HepG2 (cell line): Measurements from ENCODE around the gene ENPP7. TPM values are rescaled to one million over a fixed set of nuclear protein-coding genes. Genes with fewer than 3 reads are reported as not detected.

Experiments used
- ARID3A ChIP-seq: IDR thresholded peaks from 2 replicates; pipeline ENCODE4 v1.6.1; 2012; ENCODE audit warnings: low read depth, low read length, improper control_type of control experiment
- FOXA3 ChIP-seq: IDR thresholded peaks from 2 replicates; pipeline ENCODE4 v1.6.1; 2016; ENCODE audit warnings: missing genetic modification reagents, missing compliant biosample characterization
- HNRNPK ChIP-seq: fragments of 200-400 bp; formaldehyde crosslinking; IDR thresholded peaks from 2 replicates; pipeline ENCODE4 v1.6.1; 2018; ENCODE audit warnings: low read length, low read depth, moderate library complexity, mild to moderate bottlenecking; ENCODE audit not compliant: poor library complexity, severe bottlenecking
- RARA ChIP-seq: IDR thresholded peaks from 2 replicates; pipeline ENCODE4 v1.6.1; 2016; ENCODE audit warnings: missing genetic modification reagents, missing compliant biosample characterization
- SMAD3 ChIP-seq: sonication (generic); formaldehyde crosslinking; IDR thresholded peaks from 2 replicates; pipeline ENCODE4 v1.4.0; 2020; ENCODE audit warnings: missing genetic modification reagents
- ZMYM2 ChIP-seq: sonication (generic); formaldehyde crosslinking; IDR thresholded peaks from 2 replicates; pipeline ENCODE4 v1.8.0; 2022; ENCODE audit warnings: mild to moderate bottlenecking, missing genetic modification reagents
- ZNF280B ChIP-seq: sonication (generic); formaldehyde crosslinking; IDR thresholded peaks from 2 replicates; pipeline ENCODE4 v1.5.0; 2020; ENCODE audit warnings: missing genetic modification reagents, mild to moderate bottlenecking, borderline replicate concordance
- ZNF343 ChIP-seq: sonication (generic); formaldehyde crosslinking; IDR thresholded peaks from 2 replicates; pipeline ENCODE4 v1.4.0; 2020; ENCODE audit warnings: mild to moderate bottlenecking, missing genetic modification reagents
- polyA plus RNA-seq, 8 experiments: library from polyadenylated mRNA; depleted of rRNA in 3 of 8; stranded (reverse) in 7 of 8; unstranded in 1 of 8; fragments of >200 nt; fragmentation: Illumina TruSeq in 4 of 8; extraction: Trizol in 4 of 8; gene quantifications; 2 replicates each; pipeline versions ENCODE4 v1.2.1 to v1.2.3, GENCODE V29; 2011 to 2016; ENCODE audit warnings: low read depth in 4 of 8, missing spikeins in 1 of 8, mixed read lengths in 1 of 8; ENCODE audit not compliant: insufficient read depth in 1 of 8
- total RNA-seq, 5 experiments: library from RNA; depleted of rRNA; stranded (reverse); fragments of >200 nt; fragmentation: Illumina TruSeq; extraction: Trizol; gene quantifications; 2 replicates each; pipeline ENCODE4 v1.2.3, GENCODE V29; 2016; ENCODE audit warnings: low read depth in 1 of 5
- TF ChIP-seq, protein P1 (sequence below): sonication (generic); formaldehyde crosslinking; IDR thresholded peaks from 2 replicates; pipeline ENCODE4 v1.8.1; 2023; ENCODE audit warnings: mild to moderate bottlenecking, missing genetic modification reagents, borderline replicate concordance
- TF ChIP-seq, protein P2 (sequence below): sonication (generic); formaldehyde crosslinking; IDR thresholded peaks from 2 replicates; pipeline ENCODE4 v1.4.0; 2020; ENCODE audit warnings: missing genetic modification reagents, borderline replicate concordance
- TF ChIP-seq, protein P3 (sequence below): sonication (generic); formaldehyde crosslinking; IDR thresholded peaks from 2 replicates; pipeline ENCODE4 v1.5.0; 2020; ENCODE audit warnings: mild to moderate bottlenecking, missing genetic modification reagents, borderline replicate concordance

The ENPP7 gene
- total and polyA plus RNA-seq, 2 of the 13 experiments (the other 11 are each of a cell fraction or from before 2014, with no cell fraction given): 1.1 to 2.2 TPM

GRCh38 chr17:79776376-79777119 is 45.8 kb downstream of the ENPP7 start (continued):
- no peak for TF ChIP-seq ARID3A
- TF ChIP-seq RARA (CRISPR knock-in tag): peak; percentile 80
- TF ChIP-seq ZNF343 (CRISPR knock-in tag): no peak
- TF ChIP-seq ZMYM2: 0 out of 2 replicates have a peak, but pooled peaks have one; percentile 20
- TF ChIP-seq, protein P1, sequence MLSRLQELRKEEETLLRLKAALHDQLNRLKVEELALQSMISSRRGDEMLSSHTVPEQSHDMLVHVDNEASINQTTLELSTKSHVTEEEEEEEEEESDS (CRISPR knock-in tag): no peak
- TF ChIP-seq FOXA3 (CRISPR knock-in tag): peak; percentile 92
- TF ChIP-seq, protein P2, sequence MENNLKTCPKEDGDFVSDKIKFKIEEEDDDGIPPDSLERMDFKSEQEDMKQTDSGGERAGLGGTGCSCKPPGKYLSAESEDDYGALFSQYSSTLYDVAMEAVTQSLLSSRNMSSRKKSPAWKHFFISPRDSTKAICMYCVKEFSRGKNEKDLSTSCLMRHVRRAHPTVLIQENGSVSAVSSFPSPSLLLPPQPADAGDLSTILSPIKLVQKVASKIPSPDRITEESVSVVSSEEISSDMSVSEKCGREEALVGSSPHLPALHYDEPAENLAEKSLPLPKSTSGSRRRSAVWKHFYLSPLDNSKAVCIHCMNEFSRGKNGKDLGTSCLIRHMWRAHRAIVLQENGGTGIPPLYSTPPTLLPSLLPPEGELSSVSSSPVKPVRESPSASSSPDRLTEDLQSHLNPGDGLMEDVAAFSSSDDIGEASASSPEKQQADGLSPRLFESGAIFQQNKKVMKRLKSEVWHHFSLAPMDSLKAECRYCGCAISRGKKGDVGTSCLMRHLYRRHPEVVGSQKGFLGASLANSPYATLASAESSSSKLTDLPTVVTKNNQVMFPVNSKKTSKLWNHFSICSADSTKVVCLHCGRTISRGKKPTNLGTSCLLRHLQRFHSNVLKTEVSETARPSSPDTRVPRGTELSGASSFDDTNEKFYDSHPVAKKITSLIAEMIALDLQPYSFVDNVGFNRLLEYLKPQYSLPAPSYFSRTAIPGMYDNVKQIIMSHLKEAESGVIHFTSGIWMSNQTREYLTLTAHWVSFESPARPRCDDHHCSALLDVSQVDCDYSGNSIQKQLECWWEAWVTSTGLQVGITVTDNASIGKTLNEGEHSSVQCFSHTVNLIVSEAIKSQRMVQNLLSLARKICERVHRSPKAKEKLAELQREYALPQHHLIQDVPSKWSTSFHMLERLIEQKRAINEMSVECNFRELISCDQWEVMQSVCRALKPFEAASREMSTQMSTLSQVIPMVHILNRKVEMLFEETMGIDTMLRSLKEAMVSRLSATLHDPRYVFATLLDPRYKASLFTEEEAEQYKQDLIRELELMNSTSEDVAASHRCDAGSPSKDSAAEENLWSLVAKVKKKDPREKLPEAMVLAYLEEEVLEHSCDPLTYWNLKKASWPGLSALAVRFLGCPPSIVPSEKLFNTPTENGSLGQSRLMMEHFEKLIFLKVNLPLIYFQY (CRISPR knock-in tag): 0 out of 2 replicates have a peak, but pooled peaks have one; percentile 18
- no peak for TF ChIP-seq HNRNPK
- TF ChIP-seq SMAD3 (CRISPR knock-in tag): 0 out of 2 replicates have a peak, but pooled peaks have one; percentile 39
- TF ChIP-seq, protein P3, sequence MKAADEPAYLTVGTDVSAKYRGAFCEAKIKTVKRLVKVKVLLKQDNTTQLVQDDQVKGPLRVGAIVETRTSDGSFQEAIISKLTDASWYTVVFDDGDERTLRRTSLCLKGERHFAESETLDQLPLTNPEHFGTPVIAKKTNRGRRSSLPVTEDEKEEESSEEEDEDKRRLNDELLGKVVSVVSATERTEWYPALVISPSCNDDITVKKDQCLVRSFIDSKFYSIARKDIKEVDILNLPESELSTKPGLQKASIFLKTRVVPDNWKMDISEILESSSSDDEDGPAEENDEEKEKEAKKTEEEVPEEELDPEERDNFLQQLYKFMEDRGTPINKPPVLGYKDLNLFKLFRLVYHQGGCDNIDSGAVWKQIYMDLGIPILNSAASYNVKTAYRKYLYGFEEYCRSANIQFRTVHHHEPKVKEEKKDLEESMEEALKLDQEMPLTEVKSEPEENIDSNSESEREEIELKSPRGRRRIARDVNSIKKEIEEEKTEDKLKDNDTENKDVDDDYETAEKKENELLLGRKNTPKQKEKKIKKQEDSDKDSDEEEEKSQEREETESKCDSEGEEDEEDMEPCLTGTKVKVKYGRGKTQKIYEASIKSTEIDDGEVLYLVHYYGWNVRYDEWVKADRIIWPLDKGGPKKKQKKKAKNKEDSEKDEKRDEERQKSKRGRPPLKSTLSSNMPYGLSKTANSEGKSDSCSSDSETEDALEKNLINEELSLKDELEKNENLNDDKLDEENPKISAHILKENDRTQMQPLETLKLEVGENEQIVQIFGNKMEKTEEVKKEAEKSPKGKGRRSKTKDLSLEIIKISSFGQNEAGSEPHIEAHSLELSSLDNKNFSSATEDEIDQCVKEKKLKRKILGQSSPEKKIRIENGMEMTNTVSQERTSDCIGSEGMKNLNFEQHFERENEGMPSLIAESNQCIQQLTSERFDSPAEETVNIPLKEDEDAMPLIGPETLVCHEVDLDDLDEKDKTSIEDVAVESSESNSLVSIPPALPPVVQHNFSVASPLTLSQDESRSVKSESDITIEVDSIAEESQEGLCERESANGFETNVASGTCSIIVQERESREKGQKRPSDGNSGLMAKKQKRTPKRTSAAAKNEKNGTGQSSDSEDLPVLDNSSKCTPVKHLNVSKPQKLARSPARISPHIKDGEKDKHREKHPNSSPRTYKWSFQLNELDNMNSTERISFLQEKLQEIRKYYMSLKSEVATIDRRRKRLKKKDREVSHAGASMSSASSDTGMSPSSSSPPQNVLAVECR (CRISPR knock-in tag): no peak; the same call in 1 of the 2 replicates
- no peak for TF ChIP-seq ZNF280B
